GM12891 (cell line): Measurements from ENCODE around the gene KDM4B.

Experiments used
- PAX5 ChIP-seq: IDR thresholded peaks from 2 replicates; pipeline ENCODE4 v1.6.1; 2011; ENCODE audit warnings: low read length, moderate library complexity, mild to moderate bottlenecking; ENCODE audit not compliant: insufficient read depth, severe bottlenecking
- POLR2A ChIP-seq: IDR thresholded peaks from 2 replicates; pipeline ENCODE4 v1.6.1; 2011; ENCODE audit warnings: low read depth, low read length, control low read depth
- POLR2AphosphoS5 ChIP-seq: IDR thresholded peaks from 2 replicates; pipeline ENCODE4 v1.6.1; 2011; ENCODE audit warnings: low read depth, low read length, control low read depth
- POU2F2 ChIP-seq: IDR thresholded peaks from 2 replicates; pipeline ENCODE4 v1.6.1; 2011; ENCODE audit warnings: low read depth, mild to moderate bottlenecking, control low read depth, low read length, moderate library complexity
- TAF1 ChIP-seq: IDR thresholded peaks from 2 replicates; pipeline ENCODE4 v1.6.1; 2011; ENCODE audit warnings: low read depth, low read length, control low read depth

- no peak for TF ChIP-seq PAX5
- no peak for TF ChIP-seq POLR2A
- TF ChIP-seq TAF1, result no peak
- TF ChIP-seq POLR2AphosphoS5, result no peak
- TF ChIP-seq POU2F2, result no peak
Measured at GRCh38 chr19:5055457-5055776, 86.5 kb downstream of the KDM4B start.
